ENCODE measurements around the gene RNF212.

DNA sequence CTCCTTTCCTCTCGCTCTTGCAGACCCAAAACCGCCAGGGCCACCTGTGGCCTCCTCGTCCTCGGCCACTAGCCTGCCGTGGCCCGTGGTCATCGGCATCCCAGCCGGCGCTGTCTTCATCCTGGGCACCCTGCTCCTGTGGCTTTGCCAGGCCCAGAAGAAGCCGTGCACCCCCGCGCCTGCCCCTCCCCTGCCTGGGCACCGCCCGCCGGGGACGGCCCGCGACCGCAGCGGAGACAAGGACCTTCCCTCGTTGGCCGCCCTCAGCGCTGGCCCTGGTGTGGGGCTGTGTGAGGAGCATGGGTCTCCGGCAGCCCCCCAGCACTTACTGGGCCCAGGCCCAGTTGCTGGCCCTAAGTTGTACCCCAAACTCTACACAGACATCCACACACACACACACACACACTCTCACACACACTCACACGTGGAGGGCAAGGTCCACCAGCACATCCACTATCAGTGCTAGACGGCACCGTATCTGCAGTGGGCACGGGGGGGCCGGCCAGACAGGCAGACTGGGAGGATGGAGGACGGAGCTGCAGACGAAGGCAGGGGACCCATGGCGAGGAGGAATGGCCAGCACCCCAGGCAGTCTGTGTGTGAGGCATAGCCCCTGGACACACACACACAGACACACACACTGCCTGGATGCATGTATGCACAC, 88.3 kb downstream of the RNF212 start:
- TF ChIP-seq, protein P1, sequence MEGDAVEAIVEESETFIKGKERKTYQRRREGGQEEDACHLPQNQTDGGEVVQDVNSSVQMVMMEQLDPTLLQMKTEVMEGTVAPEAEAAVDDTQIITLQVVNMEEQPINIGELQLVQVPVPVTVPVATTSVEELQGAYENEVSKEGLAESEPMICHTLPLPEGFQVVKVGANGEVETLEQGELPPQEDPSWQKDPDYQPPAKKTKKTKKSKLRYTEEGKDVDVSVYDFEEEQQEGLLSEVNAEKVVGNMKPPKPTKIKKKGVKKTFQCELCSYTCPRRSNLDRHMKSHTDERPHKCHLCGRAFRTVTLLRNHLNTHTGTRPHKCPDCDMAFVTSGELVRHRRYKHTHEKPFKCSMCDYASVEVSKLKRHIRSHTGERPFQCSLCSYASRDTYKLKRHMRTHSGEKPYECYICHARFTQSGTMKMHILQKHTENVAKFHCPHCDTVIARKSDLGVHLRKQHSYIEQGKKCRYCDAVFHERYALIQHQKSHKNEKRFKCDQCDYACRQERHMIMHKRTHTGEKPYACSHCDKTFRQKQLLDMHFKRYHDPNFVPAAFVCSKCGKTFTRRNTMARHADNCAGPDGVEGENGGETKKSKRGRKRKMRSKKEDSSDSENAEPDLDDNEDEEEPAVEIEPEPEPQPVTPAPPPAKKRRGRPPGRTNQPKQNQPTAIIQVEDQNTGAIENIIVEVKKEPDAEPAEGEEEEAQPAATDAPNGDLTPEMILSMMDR (conservative IDR thresholded peaks at IDR 0.05; ENCODE audit: low read depth, low read length) = no peak
- no peak for TF ChIP-seq EZH2 (IDR thresholded peaks at IDR 0.05; ENCODE audit: borderline replicate concordance, low read depth, low read length, poor library complexity, severe bottlenecking)
